Common myeloid progenitor, CD34-positive (primary cell): ENCODE measurements around the gene SPATA13.
A peak's percentile ranks its signal among the peaks of the same experiment; 100 is the strongest.

Experiments
- CTCF ChIA-PET: fragments of 350-600 bp; sonication (Branson Sonifier 250); formaldehyde crosslinking; loops from one replicate; lab custom pipeline; 2021; ENCODE audit warnings: antibody characterized with exemption; lab: Charles Lee
- POLR2A ChIA-PET: fragments of 350-600 bp; sonication (Branson Sonifier 250); formaldehyde crosslinking; loops from one replicate; lab custom pipeline; 2021; ENCODE audit warnings: antibody characterized with exemption; lab: Charles Lee
- DNase-seq, 3 donors: peaks; one replicate each; pipeline versions ENCODE4 v3.0.0 to v3.0.0-alpha.2; 2013
- H3K27ac ChIP-seq, 2 experiments: 1 replicate in 1 of 2; 2 replicates in 1 of 2; pipeline ENCODE4 v1.7.0; 2013; ENCODE audit warnings: inconsistent platforms in 2 of 2, low read length in 2 of 2, mild to moderate bottlenecking in 2 of 2, low read depth in 1 of 2, moderate library complexity in 1 of 2; ENCODE audit not compliant: severe bottlenecking in 2 of 2, insufficient read depth in 1 of 2, poor library complexity in 1 of 2
- H3K27me3 ChIP-seq, 5 experiments: replicated peaks in 2 of 5; 1 replicate in 3 of 5; 2 replicates in 2 of 5; pipeline versions ENCODE4 v1.6.1 to v1.7.0; 2013; ENCODE audit warnings: low read length in 4 of 5, mild to moderate bottlenecking in 2 of 5, moderate library complexity in 2 of 5, inconsistent platforms in 1 of 5; ENCODE audit not compliant: insufficient read depth in 5 of 5, control insufficient read depth in 4 of 5
- H3K36me3 ChIP-seq, 4 experiments: 1 replicate in 2 of 4; 2 replicates in 2 of 4; pipeline versions ENCODE4 v1.6.1 to v1.7.0; 2013; ENCODE audit warnings: low read length in 3 of 4, control low read depth in 1 of 4, mild to moderate bottlenecking in 1 of 4; ENCODE audit not compliant: control insufficient read depth in 4 of 4, insufficient read depth in 4 of 4
- H3K4me1 ChIP-seq, 4 experiments: 1 replicate in 3 of 4; 2 replicates in 1 of 4; pipeline versions ENCODE4 v1.6.1 to v1.7.1; 2013; ENCODE audit warnings: low read length in 3 of 4, mild to moderate bottlenecking in 3 of 4, control low read depth in 1 of 4, inconsistent platforms in 1 of 4, moderate library complexity in 1 of 4; ENCODE audit not compliant: control insufficient read depth in 4 of 4, insufficient read depth in 4 of 4; ENCODE audit errors: control extremely low read depth in 1 of 4
- H3K4me3 ChIP-seq, 7 experiments: 1 replicate in 4 of 7; 2 replicates in 3 of 7; pipeline versions ENCODE4 v1.5.1 to v1.7.0; 2013; ENCODE audit warnings: mild to moderate bottlenecking in 7 of 7, low read length in 6 of 7, moderate library complexity in 6 of 7, inconsistent platforms in 2 of 7, low read depth in 2 of 7, control low read depth in 1 of 7; ENCODE audit not compliant: insufficient read depth in 4 of 7, control insufficient read depth in 1 of 7; ENCODE audit errors: extremely low read depth in 1 of 7
- H3K9me3 ChIP-seq, 5 experiments: 1 replicate in 4 of 5; 2 replicates in 1 of 5; pipeline versions ENCODE4 v1.6.1 to v1.7.1; 2013; ENCODE audit warnings: low read length in 4 of 5, mild to moderate bottlenecking in 2 of 5, inconsistent platforms in 1 of 5, low read depth in 1 of 5, moderate library complexity in 1 of 5; ENCODE audit not compliant: control insufficient read depth in 4 of 5, insufficient read depth in 2 of 5; ENCODE audit errors: control extremely low read depth in 1 of 5
- WGBS: methylation state at CpG from one replicate; pipeline ENCODE4 v1.1.5; 2013; ENCODE audit not compliant: insufficient coverage; 5-methylcytosine and 5-hydroxymethylcytosine counted together

Gene SPATA13

GRCh38 chr13:24147570-24147963 lies 13.0 kb upstream of the SPATA13 start:
- 90% methylated on average over 5 of the region's 6 CpGs for WGBS
- H3K27me3 ChIP-seq, result peaks cover 0 to 1% (median 0%) of the 10 kb centered on the region in 5 experiments
- ChIA-PET CTCF (no interaction called here), POLR2A (no interaction called here)
- H3K36me3 ChIP-seq, result no peaks in the 10 kb centered on the region
- H3K9me3 ChIP-seq, result no peaks in the 10 kb centered on the region
- H3K4me3 ChIP-seq, result no peak overlapping the region
- no peak overlapping the region for H3K27ac ChIP-seq
- peaks cover 0 to 5% (median 1%) of the 10 kb centered on the region in 4 experiments for H3K4me1 ChIP-seq
- no peak for DNase-seq

- no peaks in the 10 kb centered on the region for H3K9me3 ChIP-seq
- DNase-seq, result peak in 1 of 3 donors; percentile 19
- 90% methylated on average over 5 of the region's 6 CpGs for WGBS
- POLR2A ChIA-PET, result no interaction called here
- no peak overlapping the region for H3K4me3 ChIP-seq
- no peak overlapping the region for H3K27ac ChIP-seq
- peaks cover 0 to under 1% (median 0%) of the 10 kb centered on the region in 5 experiments for H3K27me3 ChIP-seq
- no peaks in the 10 kb centered on the region for H3K36me3 ChIP-seq
- H3K4me1 ChIP-seq, result no peaks in the 10 kb centered on the region
- CTCF ChIA-PET, result no interaction called here
Measured at GRCh38 chr13:24148414-24149235, 11.9 kb upstream of the SPATA13 start.

GRCh38 chr13:24149246-24150032 lies 11.1 kb upstream of the SPATA13 start:
- 90% methylated on average over 12 of the region's 14 CpGs for WGBS
- no peaks in the 10 kb centered on the region for H3K27me3 ChIP-seq
- H3K9me3 ChIP-seq, result no peaks in the 10 kb centered on the region
- H3K4me1 ChIP-seq, result no peaks in the 10 kb centered on the region
- DNase-seq, result no peak
- H3K36me3 ChIP-seq, result no peaks in the 10 kb centered on the region
- H3K4me3 ChIP-seq, result no peak overlapping the region
- no peak overlapping the region for H3K27ac ChIP-seq
- POLR2A ChIA-PET, result no interaction called here
- CTCF ChIA-PET, result interaction anchor here (0.6 kb wide), 1 partner anchor 16 kb away, joined by 3 read pairs; no protein-coding TSS in a partner anchor

- Histone ChIP-seq H3K4me1 (no peaks in the 10 kb centered on the region), H3K27me3 (no peaks in the 10 kb centered on the region), H3K36me3 (no peaks in the 10 kb centered on the region), H3K4me3 (no peak overlapping the region), H3K9me3 (no peaks in the 10 kb centered on the region), H3K27ac (no peak overlapping the region)
- ChIA-PET POLR2A (no interaction called here), CTCF (no interaction called here)
- DNase-seq, result no peak
- WGBS, result 100% methylated on average over 2 of the region's 3 CpGs
Measured at GRCh38 chr13:24150572-24150971, 9.9 kb upstream of the SPATA13 start.

- Histone ChIP-seq H3K36me3 (no peaks in the 10 kb centered on the region), H3K9me3 (no peaks in the 10 kb centered on the region), H3K27me3 (no peaks in the 10 kb centered on the region), H3K4me3 (no peak overlapping the region), H3K4me1 (no peaks in the 10 kb centered on the region), H3K27ac (no peak overlapping the region)
- CTCF ChIA-PET, result no interaction called here
- POLR2A ChIA-PET, result no interaction called here
- WGBS, result 100% methylated on average over 2 of the region's 2 CpGs
- DNase-seq, result no peak
Measured at GRCh38 chr13:24151864-24152263, 8.7 kb upstream of the SPATA13 start.

- CTCF ChIA-PET, result interaction anchor here (1.1 to 1.6 kb wide), 4 partner anchors 51 to 131 kb away, joined by 3 to 4 read pairs (median 3); no protein-coding TSS in a partner anchor
Measured at GRCh38 chr13:24152292-24153214, 8.0 kb upstream of the SPATA13 start.

More at GRCh38 chr13:24152292-24153214, 8.0 kb upstream of the SPATA13 start:
- Histone ChIP-seq H3K4me3 (no peak overlapping the region), H3K27me3 (no peaks in the 10 kb centered on the region), H3K4me1 (no peaks in the 10 kb centered on the region), H3K27ac (no peak overlapping the region), H3K36me3 (no peaks in the 10 kb centered on the region), H3K9me3 (no peaks in the 10 kb centered on the region)
- WGBS, result 94% methylated on average over 7 of the region's 11 CpGs
- POLR2A ChIA-PET, result no interaction called here
- no peak for DNase-seq
